HuH-7 (cell line): Measurements from ENCODE around the gene TMEM63B.
"Not testable (repeated sequence)": the region's sequence is repeated elsewhere in the genome, so short reads cannot be mapped to it uniquely, and the experiment has no call there.

Experiments
- DNase-seq: peaks from one replicate; pipeline ENCODE4 v3.0.0; 2011; ENCODE audit warnings: low spot score

Gene TMEM63B

DNA sequence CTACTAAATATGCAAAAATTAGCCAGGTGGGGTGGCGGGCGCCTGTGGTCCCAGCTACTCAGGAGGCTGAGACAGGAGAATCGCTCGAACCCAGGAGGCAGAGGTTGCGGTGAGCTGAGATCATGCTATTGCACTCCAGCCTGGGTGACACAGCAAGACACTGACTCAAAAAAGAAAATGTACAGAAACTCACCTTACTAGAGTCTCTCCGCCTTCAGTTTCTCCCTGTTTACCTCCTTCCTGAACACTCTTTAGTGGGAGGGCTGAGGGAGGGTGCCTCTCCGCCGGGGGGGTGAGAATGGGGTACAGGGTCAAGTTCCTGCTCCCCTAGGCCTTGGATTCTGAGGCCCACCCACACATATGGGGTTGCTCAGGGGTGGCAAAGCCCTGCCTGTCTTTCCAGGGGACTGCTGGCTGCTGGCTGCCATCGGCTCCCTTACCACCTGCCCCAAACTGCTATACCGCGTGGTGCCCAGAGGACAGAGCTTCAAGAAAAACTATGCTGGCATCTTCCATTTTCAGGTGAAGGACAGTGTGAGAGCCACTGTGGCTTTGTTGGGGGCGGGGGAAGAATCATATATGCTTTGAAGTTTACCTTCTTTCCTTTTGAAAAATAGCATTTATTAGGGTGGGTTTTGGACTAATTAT lies 44.7 kb downstream of the TMEM63B start:
- no peak for DNase-seq

DNA sequence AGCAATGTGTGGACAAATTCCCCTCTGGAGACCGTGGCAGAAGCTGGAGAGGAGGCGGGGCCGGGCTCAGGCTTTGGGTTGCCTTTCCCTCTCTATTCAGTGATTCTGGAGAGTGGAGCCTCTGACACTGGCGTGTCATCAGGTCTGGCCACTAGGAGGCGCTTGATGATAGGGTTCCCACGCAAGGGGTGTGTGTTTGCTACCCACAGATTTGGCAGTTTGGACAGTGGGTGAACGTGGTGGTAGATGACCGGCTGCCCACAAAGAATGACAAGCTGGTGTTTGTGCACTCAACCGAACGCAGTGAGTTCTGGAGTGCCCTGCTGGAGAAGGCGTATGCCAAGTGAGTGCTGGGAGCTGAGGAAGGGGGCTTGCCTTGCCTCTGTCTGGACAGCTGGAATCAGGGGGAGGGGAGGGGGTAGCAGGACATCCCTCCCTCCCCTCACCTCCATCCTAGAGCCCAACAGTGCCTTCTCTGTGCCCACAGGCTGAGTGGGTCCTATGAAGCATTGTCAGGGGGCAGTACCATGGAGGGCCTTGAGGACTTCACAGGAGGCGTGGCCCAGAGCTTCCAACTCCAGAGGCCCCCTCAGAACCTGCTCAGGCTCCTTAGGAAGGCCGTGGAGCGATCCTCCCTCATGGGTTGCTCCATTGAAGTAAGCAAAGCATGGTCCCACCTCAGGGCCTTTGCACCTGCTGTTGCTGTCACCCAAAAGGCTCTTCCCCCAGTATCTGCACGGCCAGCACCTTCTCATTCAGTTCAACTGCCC lies 45.6 kb downstream of the TMEM63B start:
- peak; percentile 67 for DNase-seq

DNA sequence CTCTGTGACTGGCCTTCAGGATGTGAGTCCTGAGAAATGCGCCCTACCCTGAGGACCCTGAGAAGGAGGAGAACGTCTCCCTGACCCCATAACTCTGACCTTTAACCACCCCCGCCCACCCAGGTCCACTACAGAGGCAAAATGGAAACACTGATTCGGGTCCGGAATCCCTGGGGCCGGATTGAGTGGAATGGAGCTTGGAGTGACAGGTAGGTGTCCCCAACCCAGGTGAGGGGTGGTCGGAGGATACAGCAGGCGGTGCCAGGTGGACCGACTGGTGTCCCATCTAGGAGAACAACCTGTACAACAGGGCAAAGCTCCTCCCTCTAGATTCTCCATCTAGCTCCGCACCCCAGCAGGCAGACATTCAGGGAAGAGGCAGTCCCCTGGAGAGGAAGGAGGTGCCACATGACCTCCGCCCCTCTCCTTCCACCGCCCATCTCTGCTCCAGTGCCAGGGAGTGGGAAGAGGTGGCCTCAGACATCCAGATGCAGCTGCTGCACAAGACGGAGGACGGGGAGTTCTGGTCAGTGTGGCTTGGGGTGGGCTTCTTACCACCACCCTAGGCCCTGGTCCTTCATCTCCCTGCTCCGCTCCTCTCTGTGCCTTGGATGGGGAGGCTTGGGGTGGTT lies 48.9 kb downstream of the TMEM63B start:
- DNase-seq, result no peak

DNA sequence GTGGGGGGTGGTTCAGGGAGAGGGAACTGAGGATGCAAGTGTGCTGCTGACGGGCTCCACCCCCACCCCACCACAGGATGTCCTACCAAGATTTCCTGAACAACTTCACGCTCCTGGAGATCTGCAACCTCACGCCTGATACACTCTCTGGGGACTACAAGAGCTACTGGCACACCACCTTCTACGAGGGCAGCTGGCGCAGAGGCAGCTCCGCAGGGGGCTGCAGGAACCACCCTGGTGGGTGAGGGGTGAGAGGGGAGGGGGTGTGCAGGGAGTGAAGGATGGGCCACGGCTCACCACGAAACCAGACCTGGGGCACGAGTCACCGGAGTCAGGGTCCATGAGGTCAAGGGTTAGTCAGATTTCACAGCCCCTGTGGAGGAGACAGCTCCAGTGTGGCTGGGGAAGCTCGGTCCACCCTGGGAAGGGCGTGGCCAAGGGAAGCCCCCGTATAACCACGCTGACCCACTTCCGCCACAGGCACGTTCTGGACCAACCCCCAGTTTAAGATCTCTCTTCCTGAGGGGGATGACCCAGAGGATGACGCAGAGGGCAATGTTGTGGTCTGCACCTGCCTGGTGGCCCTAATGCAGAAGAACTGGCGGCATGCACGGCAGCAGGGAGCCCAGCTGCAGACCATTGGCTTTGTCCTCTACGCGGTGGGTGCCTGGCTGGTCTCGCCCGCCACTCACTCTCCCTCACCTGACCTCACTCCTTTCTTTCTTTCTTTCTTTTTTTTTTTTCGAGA lies 49.6 kb downstream of the TMEM63B start:
- DNase-seq, result no peak

DNA sequence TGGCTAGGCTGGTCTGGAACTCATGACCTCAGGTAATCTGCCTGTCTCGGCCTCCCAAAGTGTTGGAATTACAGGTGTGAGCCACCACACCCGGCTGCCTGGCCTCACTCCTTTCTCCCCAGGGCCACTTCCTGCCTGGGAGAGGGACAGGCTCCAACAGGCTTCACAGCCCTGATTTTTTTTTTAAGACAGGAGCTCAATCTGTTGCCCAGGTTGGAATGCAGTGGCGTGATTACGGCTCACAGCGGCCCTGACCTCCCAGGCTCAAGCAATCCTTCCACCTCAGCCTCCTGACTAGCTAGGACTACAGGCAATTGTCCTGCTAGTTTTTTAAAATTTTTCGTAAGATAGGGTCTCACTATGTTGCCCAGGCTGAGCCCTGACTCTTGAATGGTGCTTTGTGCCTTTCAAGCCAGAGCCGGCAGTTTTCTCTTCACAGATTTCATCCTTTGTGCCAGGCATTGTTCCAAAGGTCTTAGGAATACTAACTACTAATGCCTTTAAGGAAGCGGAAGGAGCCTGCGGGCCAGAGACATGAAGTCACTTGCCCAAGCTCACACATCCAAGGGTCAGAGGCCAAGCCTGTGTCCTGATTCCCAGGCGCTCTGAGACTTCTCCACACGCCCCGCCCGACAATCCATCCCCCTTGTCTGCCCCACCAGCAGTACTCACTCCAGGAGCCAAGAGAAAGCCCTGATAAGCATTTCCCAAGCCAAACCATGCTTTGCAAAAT lies 50.5 kb downstream of the TMEM63B start:
- no peak for DNase-seq

DNA sequence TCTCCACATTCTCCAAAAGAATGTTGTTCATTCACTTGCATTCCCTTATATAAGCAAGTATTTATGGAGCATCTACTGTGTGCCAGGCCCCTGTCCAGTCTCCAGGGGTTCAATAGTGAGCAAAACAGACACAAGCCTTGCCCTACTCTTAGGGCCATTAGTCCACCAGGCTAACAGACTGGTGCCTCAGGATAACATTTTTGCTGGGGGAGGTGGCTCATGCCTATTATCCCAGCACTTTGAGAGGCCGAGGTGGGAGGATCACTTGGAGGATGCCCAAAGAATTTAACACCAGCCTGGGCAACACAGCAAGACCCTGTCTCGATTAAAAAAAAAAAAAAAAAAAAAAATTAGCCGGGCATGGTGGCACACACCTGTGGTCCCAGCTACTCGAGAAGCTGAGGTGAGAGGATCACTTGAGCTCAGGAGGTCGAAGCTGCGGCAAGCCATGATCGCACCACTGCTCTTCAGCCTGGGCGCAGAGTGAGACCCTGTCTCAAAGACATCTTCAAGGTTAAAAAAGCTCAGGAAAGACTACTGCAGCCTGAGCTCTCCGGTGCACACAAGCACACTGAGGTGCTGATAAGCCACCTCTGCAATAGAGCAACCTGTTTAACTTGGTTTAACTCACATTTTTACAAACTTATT lies 51.2 kb downstream of the TMEM63B start:
- no peak for DNase-seq

DNA sequence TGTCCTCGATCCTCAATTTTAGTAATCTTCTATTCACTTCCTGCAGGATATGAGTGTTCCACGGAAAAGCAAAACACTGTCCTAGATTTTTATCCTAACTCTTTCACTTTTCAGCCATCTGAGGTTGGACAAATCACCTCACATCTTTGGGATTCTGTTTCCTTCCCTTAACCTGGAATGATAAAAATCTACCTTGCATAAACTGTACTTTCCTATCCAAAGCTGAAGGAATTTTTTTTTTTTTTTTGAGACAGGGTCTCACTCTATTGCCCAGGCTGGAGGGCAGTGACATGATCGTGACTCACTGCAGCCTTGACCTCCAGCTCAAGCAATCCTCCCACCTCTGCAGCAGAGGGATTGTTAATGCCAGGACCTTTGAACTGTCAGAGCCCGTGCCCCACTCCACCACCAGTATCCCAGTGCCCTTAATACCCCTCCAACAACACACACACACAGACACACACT lies 51.8 kb downstream of the TMEM63B start:
- no peak for DNase-seq

DNA sequence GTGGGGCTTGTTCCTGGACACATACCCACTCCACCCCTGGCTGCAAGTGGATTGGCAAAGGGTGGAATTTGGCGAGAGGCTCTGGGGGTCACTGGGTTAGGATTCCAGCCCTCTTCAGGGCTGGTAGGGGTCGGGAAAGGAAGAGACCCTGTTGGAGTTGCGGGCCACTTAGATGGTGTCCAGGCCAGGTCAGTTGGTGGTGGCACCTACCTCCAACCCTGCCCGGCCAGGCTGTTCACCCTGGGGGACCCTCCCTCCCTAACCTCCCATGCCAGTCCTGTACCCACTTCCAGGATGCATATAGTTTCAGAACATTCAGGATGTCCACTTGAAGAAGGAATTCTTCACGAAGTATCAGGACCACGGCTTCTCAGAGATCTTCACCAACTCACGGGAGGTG lies 52.3 kb downstream of the TMEM63B start:
- no peak for DNase-seq

DNA sequence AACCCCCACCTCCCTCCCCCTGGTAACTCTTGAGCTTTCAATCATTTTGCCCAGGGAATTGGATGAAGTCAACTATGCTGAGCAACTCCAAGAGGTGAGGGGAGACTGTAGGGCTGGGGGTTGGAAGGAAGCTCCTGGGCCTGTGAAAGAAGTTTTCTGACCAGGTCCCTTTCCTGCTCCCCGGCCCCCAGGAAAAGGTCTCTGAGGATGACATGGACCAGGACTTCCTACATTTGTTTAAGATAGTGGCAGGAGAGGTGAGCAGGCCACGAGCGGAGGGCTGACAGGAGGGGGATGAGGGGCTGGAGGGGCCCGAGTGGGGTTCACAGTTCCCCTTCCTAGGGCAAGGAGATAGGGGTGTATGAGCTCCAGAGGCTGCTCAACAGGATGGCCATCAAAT lies 53.1 kb downstream of the TMEM63B start:
- no peak for DNase-seq

DNA sequence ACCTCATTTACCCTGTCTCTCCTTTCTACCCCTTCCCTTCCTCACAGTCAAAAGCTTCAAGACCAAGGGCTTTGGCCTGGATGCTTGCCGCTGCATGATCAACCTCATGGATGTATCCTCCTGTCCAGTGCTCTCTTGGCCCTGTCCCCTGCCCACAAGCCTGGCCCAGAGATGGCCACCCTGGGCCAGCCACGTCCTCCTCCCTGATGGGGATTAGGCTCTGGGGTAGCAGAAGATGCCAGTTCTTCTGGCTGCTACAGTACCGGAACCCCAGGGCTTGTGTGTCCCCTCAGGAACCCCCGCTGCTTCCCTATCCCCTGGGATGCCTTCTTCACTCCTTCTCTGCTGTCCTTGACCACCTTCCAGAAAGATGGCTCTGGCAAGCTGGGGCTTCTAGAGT lies 53.5 kb downstream of the TMEM63B start:
- no peak for DNase-seq

DNA sequence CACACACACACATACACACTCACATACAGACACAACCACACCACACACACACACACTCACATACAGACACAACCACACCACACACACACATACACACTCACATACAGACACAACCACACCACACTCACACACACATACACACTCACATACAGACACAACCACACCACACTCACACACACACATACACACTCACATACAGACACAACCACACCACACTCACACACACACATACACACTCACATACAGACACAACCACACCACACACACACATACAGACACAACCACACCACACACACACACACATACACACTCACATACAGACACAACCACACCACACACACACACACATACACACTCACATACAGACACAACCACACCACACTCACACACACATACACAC lies 54.4 kb downstream of the TMEM63B start:
- DNase-seq, result not testable (repeated sequence)

DNA sequence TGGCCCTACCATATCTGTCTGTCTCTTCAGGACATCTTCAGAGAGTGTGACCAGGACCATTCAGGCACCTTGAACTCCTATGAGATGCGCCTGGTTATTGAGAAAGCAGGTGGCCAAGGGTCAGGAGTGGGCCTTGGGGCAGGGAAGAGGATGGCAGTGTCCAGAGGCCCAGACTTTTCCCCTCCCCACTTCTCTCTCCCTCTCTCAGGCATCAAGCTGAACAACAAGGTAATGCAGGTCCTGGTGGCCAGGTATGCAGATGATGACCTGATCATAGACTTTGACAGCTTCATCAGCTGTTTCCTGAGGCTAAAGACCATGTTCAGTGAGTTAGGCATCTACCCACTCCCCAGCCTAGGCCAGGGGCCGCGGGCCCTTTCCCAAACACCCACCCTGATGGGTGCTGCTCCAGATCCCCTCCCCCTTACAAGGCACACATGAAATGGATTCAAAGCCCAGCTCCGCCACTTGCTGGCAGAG lies 55.6 kb downstream of the TMEM63B start:
- no peak for DNase-seq

DNA sequence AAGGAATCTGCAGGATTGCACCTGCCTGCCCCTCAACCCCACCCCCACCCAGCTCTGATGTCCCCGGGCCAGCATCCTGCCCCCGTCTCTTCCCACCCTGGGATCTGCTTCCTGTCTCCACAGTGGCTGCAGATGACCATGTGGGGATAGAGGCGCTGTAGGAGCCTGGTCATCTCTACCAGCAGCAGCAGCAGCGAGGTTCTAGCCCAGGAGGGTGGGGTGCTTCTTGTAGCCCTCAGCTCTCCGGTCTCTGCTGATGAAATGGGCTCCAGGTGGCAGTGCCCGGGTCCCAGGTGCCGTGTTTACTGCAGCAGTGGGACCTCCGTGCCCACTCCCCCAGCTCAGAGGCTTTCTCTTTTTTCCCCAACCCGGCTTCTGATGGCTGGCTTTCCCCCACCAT lies 56.4 kb downstream of the TMEM63B start:
- DNase-seq, result no peak

DNA sequence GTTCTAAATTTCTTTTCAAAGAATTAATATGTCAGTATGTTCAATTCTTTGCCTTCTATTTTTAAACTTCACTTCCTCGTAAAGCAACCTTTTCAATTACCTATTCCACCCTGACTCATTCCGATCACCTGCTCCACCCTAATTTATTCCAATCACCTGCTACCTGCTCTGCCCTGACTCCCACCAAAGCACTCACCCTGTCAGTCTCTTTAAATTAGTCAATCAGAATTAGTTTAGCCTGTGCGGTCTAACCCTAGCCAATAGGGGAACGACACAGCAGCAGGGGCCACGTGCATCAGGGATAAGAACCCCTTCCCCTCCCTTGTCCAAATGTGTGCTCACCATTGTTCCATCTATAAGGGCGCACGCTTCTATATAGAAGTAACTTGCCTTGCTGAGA lies 58.0 kb downstream of the TMEM63B start:
- DNase-seq, result not testable (repeated sequence)

DNA sequence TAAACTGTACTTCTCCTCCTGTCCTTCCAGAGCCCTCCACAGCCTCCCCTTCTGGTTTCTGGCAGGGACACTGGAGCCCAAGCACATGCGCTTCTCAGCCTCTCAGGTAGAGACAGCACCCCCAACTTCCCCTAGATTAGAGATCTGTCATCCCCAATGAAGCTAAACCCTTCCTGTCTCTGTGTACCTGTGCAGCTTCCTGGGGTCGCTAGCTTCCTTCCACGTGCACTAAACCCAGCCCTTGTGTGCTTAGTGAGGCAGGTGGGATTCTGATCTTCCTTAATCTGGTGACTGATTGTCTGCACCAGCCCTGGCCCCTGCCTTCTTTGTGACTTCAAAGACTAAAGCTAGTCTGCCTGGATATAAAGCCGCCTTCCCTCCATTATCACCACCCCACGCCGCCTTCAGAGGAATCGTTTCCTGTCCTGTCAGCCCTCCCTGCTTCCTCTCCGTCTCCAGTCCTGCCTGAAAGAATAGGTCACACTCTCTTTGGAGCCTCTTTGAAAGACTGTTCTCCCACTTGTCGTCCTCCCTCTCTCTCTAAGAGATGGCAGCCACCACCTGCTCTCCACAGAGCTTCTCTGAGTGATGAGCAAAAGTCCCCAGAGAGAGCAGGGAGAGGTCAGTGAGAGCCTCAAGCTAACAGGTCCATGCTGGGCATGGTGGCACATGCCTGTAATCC lies 58.7 kb downstream of the TMEM63B start:
- no peak for DNase-seq

DNA sequence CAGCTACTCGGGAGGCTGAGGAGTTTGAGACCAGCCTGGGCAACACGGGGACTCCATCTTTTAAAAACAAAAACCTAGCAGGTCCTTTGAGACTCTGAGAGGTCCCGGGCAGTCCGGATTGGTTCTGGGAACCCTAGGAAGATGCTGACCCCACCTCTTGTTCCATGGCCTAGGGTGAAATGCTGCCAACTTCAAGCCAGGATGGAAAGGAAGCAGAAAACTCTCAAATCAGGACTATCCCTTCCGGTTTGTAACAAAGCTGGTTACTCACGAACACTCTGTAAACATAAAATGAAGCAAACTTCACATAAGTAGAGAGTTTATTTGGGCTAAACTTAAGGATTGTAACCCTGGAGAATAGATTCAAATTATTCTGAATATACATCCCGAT lies 59.3 kb downstream of the TMEM63B start:
- no peak for DNase-seq

DNA sequence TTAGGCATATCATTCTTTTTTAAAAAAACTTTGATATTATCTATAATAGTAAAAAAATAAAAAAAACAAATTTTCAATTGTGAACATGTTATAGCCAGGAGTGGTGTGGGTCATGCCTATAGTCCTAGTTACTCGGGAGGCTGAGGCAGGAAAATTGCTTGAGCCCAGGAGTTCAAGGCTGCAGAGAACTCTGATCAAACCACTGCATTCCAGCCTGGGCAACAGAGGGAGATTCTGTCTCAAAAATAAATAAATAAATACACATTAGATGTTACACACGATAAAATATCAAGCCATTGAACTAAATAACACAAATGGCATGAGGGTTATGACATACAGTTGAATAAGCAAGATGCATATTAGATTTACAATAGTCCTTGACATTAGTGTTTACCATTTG lies 61.5 kb downstream of the TMEM63B start:
- DNase-seq, result no peak

DNA sequence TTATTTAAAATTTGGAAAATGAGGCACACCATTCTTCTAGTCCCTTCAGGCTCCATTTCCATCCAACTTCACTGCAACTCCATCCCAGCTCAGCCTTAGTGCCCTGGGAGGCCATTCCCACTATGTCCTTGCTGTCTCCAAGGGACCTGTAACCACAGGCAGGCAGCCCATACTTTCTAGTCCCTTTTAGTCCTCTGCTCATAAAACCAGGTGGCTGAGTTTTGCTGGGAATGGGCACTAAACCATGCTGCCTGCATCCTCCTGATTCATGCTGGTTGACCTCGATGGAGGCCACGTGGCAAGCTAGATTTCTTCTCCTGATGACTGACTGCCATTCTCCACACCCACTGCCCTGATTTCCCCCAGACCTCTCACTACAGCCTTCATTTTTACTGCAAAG lies 61.9 kb downstream of the TMEM63B start:
- no peak for DNase-seq

DNA sequence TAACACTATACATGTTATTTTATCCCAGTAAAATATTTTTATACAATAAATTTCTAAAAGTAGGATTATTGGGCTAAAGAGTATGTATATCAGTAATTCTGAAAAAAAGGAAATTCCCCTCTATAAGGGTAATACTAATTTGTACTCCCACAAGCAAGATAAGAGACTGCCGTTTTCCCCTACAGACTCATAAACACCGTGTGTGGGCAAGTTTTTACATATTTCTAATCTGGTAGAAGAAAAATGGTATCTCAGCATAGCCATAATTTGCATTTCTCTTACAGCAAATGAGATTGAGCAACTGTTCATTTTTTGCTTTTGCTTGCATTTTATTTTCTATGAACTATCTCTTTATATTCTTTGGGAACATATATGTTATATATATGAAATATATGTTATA lies 63.4 kb downstream of the TMEM63B start:
- no peak for DNase-seq

DNA sequence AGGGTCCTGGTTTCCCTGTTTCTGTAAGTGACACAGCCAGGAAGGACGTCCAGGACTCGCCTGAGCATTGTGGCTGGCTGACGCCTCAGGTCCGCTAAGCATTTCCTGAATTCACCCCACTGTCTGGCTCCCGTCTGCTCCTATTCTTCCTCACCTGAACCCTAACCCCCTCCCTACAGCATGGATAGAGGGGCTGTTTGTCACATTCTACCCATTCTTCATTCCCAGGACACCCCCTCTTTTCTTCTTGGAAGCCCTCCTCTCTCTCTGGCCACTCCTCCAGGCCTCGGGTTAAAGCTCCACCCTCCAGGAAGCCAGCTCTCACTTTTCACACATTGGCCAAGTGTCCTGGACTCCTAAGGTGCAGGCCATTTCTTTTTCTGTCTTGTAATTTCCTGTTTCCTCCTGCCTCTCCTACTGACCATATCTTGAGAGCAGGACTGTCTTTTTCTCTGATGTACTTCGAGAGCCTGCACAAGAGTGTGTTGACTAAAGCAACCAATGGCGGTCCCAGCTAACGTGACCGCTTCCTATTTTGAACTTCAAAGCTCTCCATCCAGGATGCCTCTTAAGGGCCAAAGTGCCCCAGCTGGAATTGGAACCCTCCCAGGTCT lies 65.2 kb downstream of the TMEM63B start:
- DNase-seq, result no peak
